ENCODE measurements around the gene SLC9A9. TPM values are rescaled to one million over a fixed set of nuclear protein-coding genes. Genes with fewer than 3 reads are reported as not detected.

Gene SLC9A9
- total and polyA plus RNA-seq, 2 donors from 2014 or later: 3.7 to 16.5 TPM

DNA sequence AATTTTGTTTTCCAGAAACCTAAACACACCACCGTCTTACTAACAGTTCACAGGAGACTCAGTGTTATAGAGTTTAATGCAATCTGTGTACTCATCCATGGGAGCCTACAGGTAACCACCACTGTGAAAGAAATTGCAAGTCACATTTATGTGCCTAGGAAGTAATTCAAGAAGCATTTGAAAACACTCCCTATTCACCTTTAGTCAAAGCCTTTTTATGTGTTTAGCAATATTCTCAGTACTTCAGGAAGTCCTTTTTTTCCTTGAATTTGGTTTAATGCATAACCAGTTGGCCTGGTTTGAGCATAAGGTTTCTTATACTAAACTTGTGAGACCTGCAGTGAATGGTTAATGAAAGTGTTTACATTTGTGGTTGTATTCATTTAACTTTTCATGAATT, 382.6 kb downstream of the SLC9A9 start:
- H3K27me3 ChIP-seq (ENCODE audit: control insufficient read depth, insufficient read depth, low read length): no peaks in the 10 kb centered on the region
- H3K9me3 ChIP-seq (ENCODE audit: control insufficient read depth in 2 of 3, insufficient read depth in 1 of 3, low read length in 3 of 3): no peaks in the 10 kb centered on the region
- TF ChIP-seq, protein P1, sequence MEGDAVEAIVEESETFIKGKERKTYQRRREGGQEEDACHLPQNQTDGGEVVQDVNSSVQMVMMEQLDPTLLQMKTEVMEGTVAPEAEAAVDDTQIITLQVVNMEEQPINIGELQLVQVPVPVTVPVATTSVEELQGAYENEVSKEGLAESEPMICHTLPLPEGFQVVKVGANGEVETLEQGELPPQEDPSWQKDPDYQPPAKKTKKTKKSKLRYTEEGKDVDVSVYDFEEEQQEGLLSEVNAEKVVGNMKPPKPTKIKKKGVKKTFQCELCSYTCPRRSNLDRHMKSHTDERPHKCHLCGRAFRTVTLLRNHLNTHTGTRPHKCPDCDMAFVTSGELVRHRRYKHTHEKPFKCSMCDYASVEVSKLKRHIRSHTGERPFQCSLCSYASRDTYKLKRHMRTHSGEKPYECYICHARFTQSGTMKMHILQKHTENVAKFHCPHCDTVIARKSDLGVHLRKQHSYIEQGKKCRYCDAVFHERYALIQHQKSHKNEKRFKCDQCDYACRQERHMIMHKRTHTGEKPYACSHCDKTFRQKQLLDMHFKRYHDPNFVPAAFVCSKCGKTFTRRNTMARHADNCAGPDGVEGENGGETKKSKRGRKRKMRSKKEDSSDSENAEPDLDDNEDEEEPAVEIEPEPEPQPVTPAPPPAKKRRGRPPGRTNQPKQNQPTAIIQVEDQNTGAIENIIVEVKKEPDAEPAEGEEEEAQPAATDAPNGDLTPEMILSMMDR (IDR thresholded peaks at IDR 0.05; ENCODE audit: borderline replicate concordance, extremely low read depth, insufficient read depth): no peak
- H3K4me3 ChIP-seq (ENCODE audit: low read length in 3 of 3): no peak overlapping the region
- H3K36me3 ChIP-seq (ENCODE audit: control insufficient read depth in 2 of 3, insufficient read depth in 3 of 3, low read length in 3 of 3): no peaks in the 10 kb centered on the region
- H3K9ac ChIP-seq (ENCODE audit: low read length in 3 of 3): no peak overlapping the region
- FAIRE-seq (peak; percentile 66), DNase-seq (peak in 2 of 5 donors; percentile 43 to 52)
- H3K27ac ChIP-seq (ENCODE audit: low read depth in 2 of 2, low read length in 2 of 2): no peak overlapping the region
- no peaks in the 10 kb centered on the region for H3K4me1 ChIP-seq (ENCODE audit: control insufficient read depth in 2 of 3, insufficient read depth in 2 of 3, low read depth in 1 of 3, low read length in 3 of 3)
- intact Hi-C loops (cut with DNase I): no loop called here

DNA sequence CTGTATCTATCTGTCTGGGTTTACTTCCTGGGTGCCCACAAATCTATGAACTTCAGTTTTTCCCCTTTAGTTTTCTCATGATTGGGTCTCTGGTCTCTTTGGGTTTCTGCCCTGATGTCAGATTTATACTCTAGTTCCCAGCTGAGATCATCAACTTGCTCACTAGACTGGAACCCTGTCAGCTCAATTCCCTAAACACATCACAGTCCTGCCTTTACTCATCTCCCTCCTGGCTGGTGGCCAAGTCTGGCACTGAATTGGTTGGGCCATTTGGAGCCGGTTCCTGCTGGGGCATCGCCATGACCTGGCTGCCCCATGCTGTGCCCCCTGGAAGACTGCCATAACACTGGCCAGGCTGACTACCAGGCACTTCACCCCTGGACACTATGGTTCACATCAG, 383.4 kb downstream of the SLC9A9 start:
- Histone ChIP-seq H3K36me3 (ENCODE audit: control insufficient read depth in 2 of 3, insufficient read depth in 3 of 3, low read length in 3 of 3) (no peaks in the 10 kb centered on the region), H3K4me1 (ENCODE audit: control insufficient read depth in 2 of 3, insufficient read depth in 2 of 3, low read depth in 1 of 3, low read length in 3 of 3) (no peaks in the 10 kb centered on the region), H3K27me3 (ENCODE audit: control insufficient read depth, insufficient read depth, low read length) (no peaks in the 10 kb centered on the region), H3K9ac (ENCODE audit: low read length in 3 of 3) (no peak overlapping the region), H3K27ac (ENCODE audit: low read depth in 2 of 2, low read length in 2 of 2) (no peak overlapping the region), H3K9me3 (ENCODE audit: control insufficient read depth in 2 of 3, insufficient read depth in 1 of 3, low read length in 3 of 3) (no peaks in the 10 kb centered on the region), H3K4me3 (ENCODE audit: low read length in 3 of 3) (no peak overlapping the region)
- peak in 4 of 5 donors; percentile 30 to 87 (median 52) for DNase-seq
- TF ChIP-seq, protein P1 (IDR thresholded peaks at IDR 0.05; ENCODE audit: borderline replicate concordance, extremely low read depth, insufficient read depth): no peak
- intact Hi-C loops (cut with DNase I): no loop called here
- no peak for FAIRE-seq

DNA sequence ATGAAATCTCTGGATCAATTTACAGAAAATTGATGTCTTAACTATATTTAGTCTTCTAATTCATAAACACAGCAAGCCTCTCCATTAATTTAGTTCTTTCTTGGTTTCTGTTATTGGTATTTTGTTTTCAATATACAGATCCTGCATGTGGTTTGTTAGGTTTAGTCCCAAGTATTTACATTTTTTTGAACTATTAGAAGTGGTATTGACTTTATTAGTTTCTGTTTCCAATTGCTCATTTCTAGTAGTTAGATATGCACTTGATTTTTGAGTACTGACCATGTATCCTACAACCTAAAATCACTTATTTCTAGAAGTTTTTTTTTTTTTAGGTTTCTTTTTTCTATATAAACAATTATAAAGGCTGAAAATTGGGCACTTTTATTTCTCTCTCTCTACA, 392.8 kb downstream of the SLC9A9 start:
- Histone ChIP-seq H3K4me1 (ENCODE audit: control insufficient read depth in 2 of 3, insufficient read depth in 2 of 3, low read depth in 1 of 3, low read length in 3 of 3) (no peaks in the 10 kb centered on the region), H3K9ac (ENCODE audit: low read length in 3 of 3) (no peak overlapping the region), H3K36me3 (ENCODE audit: control insufficient read depth in 2 of 3, insufficient read depth in 3 of 3, low read length in 3 of 3) (no peaks in the 10 kb centered on the region), H3K27ac (ENCODE audit: low read depth in 2 of 2, low read length in 2 of 2) (no peak overlapping the region), H3K27me3 (ENCODE audit: control insufficient read depth, insufficient read depth, low read length) (no peaks in the 10 kb centered on the region), H3K4me3 (ENCODE audit: low read length in 3 of 3) (no peak overlapping the region), H3K9me3 (ENCODE audit: control insufficient read depth in 2 of 3, insufficient read depth in 1 of 3, low read length in 3 of 3) (no peaks in the 10 kb centered on the region)
- DNase-seq (no peak), FAIRE-seq (no peak)
- intact Hi-C loops (cut with DNase I): no loop called here
- TF ChIP-seq, protein P1 (IDR thresholded peaks at IDR 0.05; ENCODE audit: borderline replicate concordance, extremely low read depth, insufficient read depth): no peak

DNA sequence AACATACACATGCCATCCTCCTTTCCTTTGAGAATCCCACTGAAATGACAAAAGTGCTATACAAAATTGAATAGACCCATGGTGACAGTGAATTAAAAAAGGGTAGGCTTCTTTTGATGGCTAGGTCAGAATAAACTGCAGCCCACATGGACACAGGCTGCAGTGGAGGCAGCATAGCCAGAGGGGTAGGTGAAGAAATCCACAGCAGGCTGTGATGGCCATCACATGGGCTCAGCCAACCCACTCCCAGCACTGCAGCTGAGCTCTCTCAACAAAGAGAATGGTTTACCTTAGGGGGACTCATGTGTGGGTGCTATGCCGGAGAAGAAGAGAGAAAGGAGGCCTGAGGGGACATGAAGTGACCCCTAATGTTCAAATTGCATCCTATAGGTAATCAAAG, 397.6 kb downstream of the SLC9A9 start:
- Histone ChIP-seq H3K4me1 (ENCODE audit: control insufficient read depth in 2 of 3, insufficient read depth in 2 of 3, low read depth in 1 of 3, low read length in 3 of 3) (no peaks in the 10 kb centered on the region), H3K9me3 (ENCODE audit: control insufficient read depth in 2 of 3, insufficient read depth in 1 of 3, low read length in 3 of 3) (no peaks in the 10 kb centered on the region), H3K27me3 (ENCODE audit: control insufficient read depth, insufficient read depth, low read length) (no peaks in the 10 kb centered on the region), H3K4me3 (ENCODE audit: low read length in 3 of 3) (no peak overlapping the region), H3K27ac (ENCODE audit: low read depth in 2 of 2, low read length in 2 of 2) (no peak overlapping the region), H3K9ac (ENCODE audit: low read length in 3 of 3) (no peak overlapping the region), H3K36me3 (ENCODE audit: control insufficient read depth in 2 of 3, insufficient read depth in 3 of 3, low read length in 3 of 3) (no peaks in the 10 kb centered on the region)
- TF ChIP-seq, protein P1 (IDR thresholded peaks at IDR 0.05; ENCODE audit: borderline replicate concordance, extremely low read depth, insufficient read depth): no peak
- intact Hi-C loops (cut with DNase I): no loop called here
- DNase-seq (no peak), FAIRE-seq (no peak)
